ENCODE measurements around the gene KDM4D. TPM values are rescaled to one million over a fixed set of nuclear protein-coding genes. Genes with fewer than 3 reads are reported as not detected.
"Not testable (repeated sequence)": the region's sequence is repeated elsewhere in the genome, so short reads cannot be mapped to it uniquely, and the experiment has no call there.

KDM4D gene
- total RNA-seq, 1 experiment from 2014 or later: 1.2 TPM

GRCh38 chr11:95035316-95035715, 61.8 kb downstream of the KDM4D start:
- no peaks in the 10 kb centered on the region for H3K4me1 Mint-ChIP-seq (ENCODE audit: low read depth, unreplicated experiment)
- no peaks in the 10 kb centered on the region for H3K36me3 Mint-ChIP-seq (ENCODE audit: insufficient read depth, unreplicated experiment)
- DNase-seq: no peak
- Histone ChIP-seq H3K4me3 (ENCODE audit: low read depth, low read length) (no peak overlapping the region), H3K36me3 (ENCODE audit: control insufficient read depth, insufficient read depth, low read length) (no peaks in the 10 kb centered on the region), H3K4me1 (no peaks in the 10 kb centered on the region), H3K9me3 (no peaks in the 10 kb centered on the region), H3K27me3 (replicated peaks; ENCODE audit: control insufficient read depth, insufficient read depth, low read length) (no peaks in the 10 kb centered on the region; the same call in 1 of the 2 replicates)
- no TSS peak for BruUV-seq (replicated peaks)
- H3K4me3 Mint-ChIP-seq (ENCODE audit: unreplicated experiment): no peak overlapping the region
- peaks cover 16% of the 10 kb centered on the region for H3K27me3 Mint-ChIP-seq (ENCODE audit: insufficient read depth, unreplicated experiment)
- POLR2A ChIA-PET: no interaction called here
- no peak overlapping the region for H3K27ac Mint-ChIP-seq (ENCODE audit: unreplicated experiment)
- intact Hi-C loops (cut with micrococcal nuclease; ENCODE audit: unreplicated experiment): no loop called here
- CTCF ChIA-PET: no interaction called here
- no peaks in the 10 kb centered on the region for H3K9me3 Mint-ChIP-seq (ENCODE audit: unreplicated experiment)
- no peak for TF ChIP-seq CTCF (IDR thresholded peaks at IDR 0.05; ENCODE audit: insufficient read depth in 1 of 2, low read depth in 1 of 2, low read length in 1 of 2, severe bottlenecking in 1 of 2, unreplicated experiment in 1 of 2)

GRCh38 chr11:95037356-95038035, 64.0 kb downstream of the KDM4D start:
- BruUV-seq (replicated peaks); H3K4me3 ChIP-seq (ENCODE audit: low read depth, low read length); H3K27me3 ChIP-seq (replicated peaks; ENCODE audit: control insufficient read depth, insufficient read depth, low read length); H3K4me1 Mint-ChIP-seq (ENCODE audit: low read depth, unreplicated experiment); POLR2A ChIA-PET; H3K4me1 ChIP-seq; CTCF ChIA-PET; H3K9me3 ChIP-seq; H3K9me3 Mint-ChIP-seq (ENCODE audit: unreplicated experiment); H3K36me3 ChIP-seq (ENCODE audit: control insufficient read depth, insufficient read depth, low read length); H3K36me3 Mint-ChIP-seq (ENCODE audit: insufficient read depth, unreplicated experiment); intact Hi-C loops (cut with micrococcal nuclease; ENCODE audit: unreplicated experiment); DNase-seq; H3K27ac Mint-ChIP-seq (ENCODE audit: unreplicated experiment); H3K4me3 Mint-ChIP-seq (ENCODE audit: unreplicated experiment): not testable (repeated sequence)
- peaks cover 14% of the 10 kb centered on the region for H3K27me3 Mint-ChIP-seq (ENCODE audit: insufficient read depth, unreplicated experiment)

DNA sequence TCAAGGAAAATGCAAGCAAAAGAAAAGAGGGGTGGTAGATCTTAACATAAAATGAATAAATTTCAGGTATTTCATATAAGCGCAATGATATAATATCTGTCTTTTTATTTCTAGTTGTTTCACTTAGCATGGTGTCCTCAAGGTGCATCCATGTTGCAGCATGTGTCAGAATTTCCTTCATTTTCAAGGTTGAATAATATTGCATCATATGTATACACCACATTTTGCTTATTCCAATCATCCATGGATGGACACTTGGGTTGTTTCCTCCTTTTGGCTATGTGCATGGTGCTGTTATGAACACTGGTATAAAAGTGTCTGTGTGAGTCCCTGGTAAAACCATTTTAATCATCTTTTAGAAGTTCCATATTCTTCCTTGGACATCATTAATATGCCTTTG, 68.7 kb downstream of the KDM4D start:
- Histone ChIP-seq H3K36me3 (ENCODE audit: control insufficient read depth, insufficient read depth, low read length) (no peaks in the 10 kb centered on the region), H3K9me3 (no peaks in the 10 kb centered on the region), H3K27me3 (replicated peaks; ENCODE audit: control insufficient read depth, insufficient read depth, low read length) (no peaks in the 10 kb centered on the region; the same call in 1 of the 2 replicates), H3K4me3 (ENCODE audit: low read depth, low read length) (no peak overlapping the region), H3K4me1 (no peaks in the 10 kb centered on the region)
- POLR2A ChIA-PET: no interaction called here
- no peak for DNase-seq
- CTCF ChIA-PET: no interaction called here
- BruUV-seq (replicated peaks): no TSS peak
- Mint-ChIP-seq H3K4me3 (ENCODE audit: unreplicated experiment) (no peak overlapping the region), H3K4me1 (ENCODE audit: low read depth, unreplicated experiment) (peaks cover 4% of the 10 kb centered on the region), H3K27me3 (ENCODE audit: insufficient read depth, unreplicated experiment) (peaks cover 5% of the 10 kb centered on the region), H3K36me3 (ENCODE audit: insufficient read depth, unreplicated experiment) (no peaks in the 10 kb centered on the region), H3K27ac (ENCODE audit: unreplicated experiment) (no peak overlapping the region), H3K9me3 (ENCODE audit: unreplicated experiment) (no peaks in the 10 kb centered on the region)
- intact Hi-C loops (cut with micrococcal nuclease; ENCODE audit: unreplicated experiment): no loop called here
- no peak for TF ChIP-seq CTCF (IDR thresholded peaks at IDR 0.05; ENCODE audit: insufficient read depth in 1 of 2, low read depth in 1 of 2, low read length in 1 of 2, severe bottlenecking in 1 of 2, unreplicated experiment in 1 of 2)
